ENCODE data around the gene ULK4.

The ULK4 gene

GRCh38 chr3:41216993-41217392 is 744.9 kb downstream of the ULK4 start:
- Histone ChIP-seq H3K9me2 (replicated peaks; ENCODE audit: insufficient read depth, low read length) (no peaks in the 10 kb centered on the region), H3K9ac (ENCODE audit: low read length) (no peak overlapping the region), H3F3A (ENCODE audit: insufficient read depth) (peaks cover 8% of the 10 kb centered on the region; the same call in 1 of the 2 replicates), H3K4me3 (ENCODE audit: insufficient read depth, low read length, poor library complexity, severe bottlenecking) (no peak overlapping the region), H3K79me2 (ENCODE audit: insufficient read depth, low read length) (peaks cover 99% of the 10 kb centered on the region), H3K9me3 (ENCODE audit: insufficient read depth, low read length) (no peaks in the 10 kb centered on the region), H3K4me2 (ENCODE audit: low read depth, low read length, poor library complexity, severe bottlenecking) (no peak overlapping the region), H4K20me1 (ENCODE audit: low read depth, low read length) (peaks cover 89% of the 10 kb centered on the region), H2AFZ (ENCODE audit: low read depth, low read length, severe bottlenecking) (no peak overlapping the region), H3K27me3 (ENCODE audit: low read length) (no peaks in the 10 kb centered on the region), H3K36me3 (ENCODE audit: low read length) (no peaks in the 10 kb centered on the region), H3K27ac (ENCODE audit: low read depth, low read length) (no peak overlapping the region)
- TF ChIP-seq EZH2phosphoT487 (conservative IDR thresholded peaks at IDR 0.05; ENCODE audit: low read length) (no peak), CTCF (IDR thresholded peaks at IDR 0.05; ENCODE audit: insufficient read depth, low read length, poor library complexity, severe bottlenecking) (no peak)

- Histone ChIP-seq H3F3A (ENCODE audit: insufficient read depth) (peaks cover 8% of the 10 kb centered on the region; the same call in 1 of the 2 replicates), H3K79me2 (ENCODE audit: insufficient read depth, low read length) (peaks cover 99% of the 10 kb centered on the region), H3K9ac (ENCODE audit: low read length) (no peak overlapping the region), H3K4me3 (ENCODE audit: insufficient read depth, low read length, poor library complexity, severe bottlenecking) (no peak overlapping the region), H3K4me2 (ENCODE audit: low read depth, low read length, poor library complexity, severe bottlenecking) (no peak overlapping the region), H3K9me3 (ENCODE audit: insufficient read depth, low read length) (no peaks in the 10 kb centered on the region), H2AFZ (ENCODE audit: low read depth, low read length, severe bottlenecking) (no peak overlapping the region), H4K20me1 (ENCODE audit: low read depth, low read length) (peaks cover 90% of the 10 kb centered on the region), H3K9me2 (replicated peaks; ENCODE audit: insufficient read depth, low read length) (no peaks in the 10 kb centered on the region), H3K27ac (ENCODE audit: low read depth, low read length) (no peak overlapping the region), H3K36me3 (ENCODE audit: low read length) (no peaks in the 10 kb centered on the region), H3K27me3 (ENCODE audit: low read length) (no peaks in the 10 kb centered on the region)
- no peak for TF ChIP-seq CTCF (IDR thresholded peaks at IDR 0.05; ENCODE audit: insufficient read depth, low read length, poor library complexity, severe bottlenecking)
Measured at GRCh38 chr3:41216422-41216821, 745.5 kb downstream of the ULK4 start.

GRCh38 chr3:41213588-41213987 is 748.3 kb downstream of the ULK4 start:
- H3K27me3 ChIP-seq (ENCODE audit: low read length): no peaks in the 10 kb centered on the region
- no peak overlapping the region for H3K9ac ChIP-seq (ENCODE audit: low read length)
- H3K27ac ChIP-seq (ENCODE audit: low read depth, low read length): no peak overlapping the region
- no peak for TF ChIP-seq CTCF (IDR thresholded peaks at IDR 0.05; ENCODE audit: insufficient read depth, low read length, poor library complexity, severe bottlenecking)
- TF ChIP-seq EZH2phosphoT487 (conservative IDR thresholded peaks at IDR 0.05; ENCODE audit: low read length): no peak
- H3F3A ChIP-seq (ENCODE audit: insufficient read depth): peaks cover 8% of the 10 kb centered on the region; the same call in 1 of the 2 replicates
- no peak overlapping the region for H2AFZ ChIP-seq (ENCODE audit: low read depth, low read length, severe bottlenecking)
- peaks cover 80% of the 10 kb centered on the region for H4K20me1 ChIP-seq (ENCODE audit: low read depth, low read length)
- no peaks in the 10 kb centered on the region for H3K9me2 ChIP-seq (replicated peaks; ENCODE audit: insufficient read depth, low read length)
- H3K36me3 ChIP-seq (ENCODE audit: low read length): no peaks in the 10 kb centered on the region
- H3K79me2 ChIP-seq (ENCODE audit: insufficient read depth, low read length): peaks cover 100% of the 10 kb centered on the region
- H3K9me3 ChIP-seq (ENCODE audit: insufficient read depth, low read length): no peaks in the 10 kb centered on the region
- H3K4me2 ChIP-seq (ENCODE audit: low read depth, low read length, poor library complexity, severe bottlenecking): no peak overlapping the region
- no peak overlapping the region for H3K4me3 ChIP-seq (ENCODE audit: insufficient read depth, low read length, poor library complexity, severe bottlenecking)

Measured in SU-DHL-6 (cell line).